GM12878 (cell line): Measurements from ENCODE around the gene FAM200B.

ENCODE experiments used
- EP300 ChIP-seq, 2 experiments: fragments of 150-350 bp in 1 of 2; IDR thresholded peaks; 2 replicates each; pipeline ENCODE4 v1.6.1; 2011 to 2012; ENCODE audit warnings: low read depth in 2 of 2, low read length in 2 of 2, borderline replicate concordance in 1 of 2, improper control_type of control experiment in 1 of 2, inconsistent platforms in 1 of 2; ENCODE audit not compliant: control insufficient read depth in 1 of 2
- FOS ChIP-seq: IDR thresholded peaks from 3 replicates; pipeline ENCODE4 v1.6.1; 2011; ENCODE audit warnings: borderline replicate concordance; ENCODE audit not compliant: insufficient read length; ENCODE audit errors: extremely low read depth
- MAX ChIP-seq: IDR thresholded peaks from 2 replicates; pipeline ENCODE4 v1.6.1; 2012; ENCODE audit warnings: low read depth, low read length, improper control_type of control experiment

GRCh38 chr4:15707363-15707715 is 25.7 kb downstream of the FAM200B start:
- no peak for TF ChIP-seq FOS
- TF ChIP-seq MAX = no peak
- no peak for TF ChIP-seq EP300 (IDR thresholded peaks at IDR 0.05; ENCODE audit: borderline replicate concordance in 1 of 2, control insufficient read depth in 1 of 2, low read depth in 2 of 2, low read length in 2 of 2)
